ENCODE measurements around the gene NOL7. TPM values are rescaled to one million over a fixed set of nuclear protein-coding genes. Genes with fewer than 3 reads are reported as not detected.

The NOL7 gene
- 49.1 to 60.4 TPM (median 49.3 TPM) in 3 replicates for total RNA-seq
- long read RNA-seq, transcript NOL7-202 (8 exons, 1,184 nt): major isoform, 100 of 111 reads
- long read RNA-seq, partial matches to known transcripts: 3 of 111 reads
- long read RNA-seq, other reads (novel, unspliced or antisense): 4 of 111 reads

DNA sequence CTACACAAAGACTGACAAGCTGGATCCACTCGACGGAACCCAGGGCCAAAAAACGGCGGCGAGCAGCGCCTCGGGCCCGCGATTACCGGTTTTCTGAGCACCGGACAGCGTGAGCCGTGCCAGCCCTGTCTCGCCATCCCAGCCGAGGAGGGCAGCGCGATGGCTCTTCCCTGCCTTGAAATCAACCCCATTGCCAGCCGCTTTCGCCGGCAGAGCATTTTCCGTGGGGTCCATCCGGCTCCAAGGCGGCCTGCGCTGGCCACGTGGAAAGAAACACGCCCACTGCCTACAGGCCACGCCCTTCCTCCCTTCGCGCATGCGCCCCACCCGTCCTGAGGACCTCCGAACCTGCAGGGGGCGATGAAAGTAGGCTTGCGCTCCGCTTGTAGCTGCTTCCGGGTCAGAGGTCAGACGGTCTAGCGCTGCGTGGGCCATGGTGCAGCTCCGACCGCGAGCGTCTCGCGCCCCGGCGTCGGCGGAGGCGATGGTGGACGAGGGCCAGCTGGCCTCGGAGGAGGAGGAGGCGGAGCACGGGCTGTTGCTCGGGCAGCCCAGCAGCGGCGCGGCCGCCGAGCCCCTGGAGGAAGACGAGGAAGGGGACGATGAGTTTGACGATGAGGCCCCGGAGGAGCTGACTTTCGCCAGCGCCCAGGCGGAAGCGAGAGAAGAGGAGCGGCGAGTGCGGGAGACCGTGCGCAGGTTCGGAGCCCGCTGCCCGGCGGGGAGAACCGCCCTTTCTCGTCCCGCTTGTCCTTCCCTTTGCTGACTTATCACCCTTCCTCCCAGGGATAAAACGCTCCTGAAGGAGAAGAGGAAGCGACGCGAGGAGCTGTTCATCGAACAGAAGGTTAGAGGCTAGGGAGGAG, at the start of gene NOL7:
Gene NOL7, plus strand, starts transcription at position 410 of the 866 bp plus-strand sequence. Its CDS starts 24 bp downstream, at position 434.
- TF ChIP-seq, protein P1, sequence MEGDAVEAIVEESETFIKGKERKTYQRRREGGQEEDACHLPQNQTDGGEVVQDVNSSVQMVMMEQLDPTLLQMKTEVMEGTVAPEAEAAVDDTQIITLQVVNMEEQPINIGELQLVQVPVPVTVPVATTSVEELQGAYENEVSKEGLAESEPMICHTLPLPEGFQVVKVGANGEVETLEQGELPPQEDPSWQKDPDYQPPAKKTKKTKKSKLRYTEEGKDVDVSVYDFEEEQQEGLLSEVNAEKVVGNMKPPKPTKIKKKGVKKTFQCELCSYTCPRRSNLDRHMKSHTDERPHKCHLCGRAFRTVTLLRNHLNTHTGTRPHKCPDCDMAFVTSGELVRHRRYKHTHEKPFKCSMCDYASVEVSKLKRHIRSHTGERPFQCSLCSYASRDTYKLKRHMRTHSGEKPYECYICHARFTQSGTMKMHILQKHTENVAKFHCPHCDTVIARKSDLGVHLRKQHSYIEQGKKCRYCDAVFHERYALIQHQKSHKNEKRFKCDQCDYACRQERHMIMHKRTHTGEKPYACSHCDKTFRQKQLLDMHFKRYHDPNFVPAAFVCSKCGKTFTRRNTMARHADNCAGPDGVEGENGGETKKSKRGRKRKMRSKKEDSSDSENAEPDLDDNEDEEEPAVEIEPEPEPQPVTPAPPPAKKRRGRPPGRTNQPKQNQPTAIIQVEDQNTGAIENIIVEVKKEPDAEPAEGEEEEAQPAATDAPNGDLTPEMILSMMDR (IDR thresholded peaks at IDR 0.05): peak; percentile 93
- Mint-ChIP-seq H3K36me3 (ENCODE audit: low read depth) (peaks cover 13% of the 10 kb centered on the region), H3K27ac (ENCODE audit: unreplicated experiment) (peak within 1 kb of the TSS; percentile 97), H3K27me3 (ENCODE audit: low read depth) (no peaks in the 10 kb centered on the region), H3K4me3 (ENCODE audit: unreplicated experiment) (peak within 1 kb of the TSS; percentile 97), H3K9me3 (ENCODE audit: low read depth) (no peaks in the 10 kb centered on the region), H3K4me1 (ENCODE audit: low read depth) (peaks cover 39% of the 10 kb centered on the region)
- DNase-seq (ENCODE audit: low spot score): peak; percentile 99

DNA sequence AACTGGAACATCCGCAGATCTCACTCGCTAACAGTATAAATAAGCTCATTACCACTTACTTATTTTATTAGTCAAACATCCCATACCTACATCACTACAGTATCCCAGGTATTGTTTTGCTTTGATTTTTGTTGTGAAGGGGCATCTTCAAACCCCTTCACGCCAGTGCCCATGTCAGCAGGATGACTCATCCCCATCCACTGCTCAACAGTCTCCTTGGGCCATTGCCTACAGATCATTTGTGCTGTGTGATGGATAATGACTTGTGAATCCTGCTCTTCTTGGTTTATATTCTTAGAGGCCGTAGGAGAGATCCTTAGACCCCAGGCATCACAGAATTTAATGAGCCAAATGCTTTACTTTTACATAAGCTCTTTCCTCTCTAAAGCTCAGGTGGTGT, 49.2 kb upstream of the NOL7 start:
- no peaks in the 10 kb centered on the region for H3K9me3 Mint-ChIP-seq (ENCODE audit: low read depth)
- H3K27me3 Mint-ChIP-seq (ENCODE audit: low read depth): peaks cover 13% of the 10 kb centered on the region
- TF ChIP-seq, protein P1 (IDR thresholded peaks at IDR 0.05): no peak
- H3K36me3 Mint-ChIP-seq (ENCODE audit: low read depth): no peaks in the 10 kb centered on the region
- H3K4me3 Mint-ChIP-seq (ENCODE audit: unreplicated experiment): no peak overlapping the region
- no peak for DNase-seq (ENCODE audit: low spot score)
- H3K4me1 Mint-ChIP-seq (ENCODE audit: low read depth): no peaks in the 10 kb centered on the region
- H3K27ac Mint-ChIP-seq (ENCODE audit: unreplicated experiment): no peak overlapping the region

DNA sequence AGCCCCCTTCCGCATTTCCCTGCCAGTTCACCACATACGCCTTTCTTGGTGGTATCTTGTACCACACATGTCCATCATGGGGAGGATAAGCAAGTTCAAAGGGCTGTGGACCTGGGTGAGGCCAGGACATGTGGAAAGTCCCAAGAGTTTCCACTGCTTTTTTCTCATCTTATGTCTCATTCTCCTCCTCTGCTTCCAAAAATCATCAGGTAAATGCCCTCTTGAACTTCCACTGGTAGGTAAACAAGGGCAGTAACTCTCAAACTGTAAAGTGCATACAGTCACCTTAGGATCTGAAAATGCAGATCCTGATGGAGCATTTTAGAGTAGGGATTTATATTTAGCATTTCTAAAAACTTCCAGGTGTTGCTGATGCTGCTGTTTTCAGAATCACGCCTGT, 48.6 kb upstream of the NOL7 start:
- TF ChIP-seq, protein P1 (IDR thresholded peaks at IDR 0.05): no peak
- no peak for DNase-seq (ENCODE audit: low spot score)
- Mint-ChIP-seq H3K4me3 (ENCODE audit: unreplicated experiment) (no peak overlapping the region), H3K36me3 (ENCODE audit: low read depth) (no peaks in the 10 kb centered on the region), H3K9me3 (ENCODE audit: low read depth) (no peaks in the 10 kb centered on the region), H3K4me1 (ENCODE audit: low read depth) (no peaks in the 10 kb centered on the region), H3K27me3 (ENCODE audit: low read depth) (peaks cover 13% of the 10 kb centered on the region), H3K27ac (ENCODE audit: unreplicated experiment) (no peak overlapping the region)

DNA sequence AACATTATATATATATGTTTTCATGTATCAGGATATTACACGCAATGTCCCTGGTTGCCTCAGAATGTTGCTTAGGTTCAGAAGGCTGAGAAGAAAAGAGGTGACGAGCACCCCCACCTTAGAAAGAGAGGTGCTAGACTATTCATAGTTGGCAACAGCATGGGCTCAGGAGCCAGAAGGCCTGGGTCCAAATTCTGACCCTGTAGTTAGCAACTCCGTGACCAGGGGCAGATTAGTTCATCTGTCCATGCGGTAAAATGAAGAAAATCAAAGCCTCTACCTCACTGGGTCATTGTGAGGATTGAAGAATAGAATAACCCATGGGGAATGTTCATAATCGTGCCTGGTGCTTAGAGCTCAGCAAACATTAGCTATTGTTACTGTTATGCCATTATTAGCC, 46.2 kb upstream of the NOL7 start:
- Mint-ChIP-seq H3K36me3 (ENCODE audit: low read depth) (no peaks in the 10 kb centered on the region), H3K4me3 (ENCODE audit: unreplicated experiment) (no peak overlapping the region), H3K27ac (ENCODE audit: unreplicated experiment) (no peak overlapping the region), H3K9me3 (ENCODE audit: low read depth) (no peaks in the 10 kb centered on the region), H3K4me1 (ENCODE audit: low read depth) (peaks cover 7% of the 10 kb centered on the region), H3K27me3 (ENCODE audit: low read depth) (peaks cover 13% of the 10 kb centered on the region)
- TF ChIP-seq, protein P1 (IDR thresholded peaks at IDR 0.05): no peak
- DNase-seq (ENCODE audit: low spot score): no peak

DNA sequence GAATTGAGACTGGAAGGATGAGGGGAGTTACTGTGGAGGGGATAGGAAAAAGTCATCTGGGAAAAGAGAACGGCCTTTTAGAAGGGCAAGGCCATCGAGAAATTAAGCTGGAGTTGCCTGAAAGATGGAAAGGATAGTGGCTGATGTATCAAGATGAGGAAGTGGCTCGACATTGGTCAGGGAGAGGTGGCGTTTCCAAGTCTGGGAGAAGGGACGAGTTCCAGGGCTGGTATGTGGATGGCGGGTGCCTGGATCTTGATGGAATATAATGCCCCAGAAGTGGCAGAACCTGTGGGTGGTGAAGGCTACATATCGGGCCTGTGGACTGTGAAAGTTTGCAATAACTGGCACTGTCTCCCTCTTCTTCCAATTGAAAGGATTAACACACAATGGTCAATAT, 42.9 kb upstream of the NOL7 start:
- Mint-ChIP-seq H3K27me3 (ENCODE audit: low read depth) (peaks cover 5% of the 10 kb centered on the region), H3K36me3 (ENCODE audit: low read depth) (no peaks in the 10 kb centered on the region), H3K9me3 (ENCODE audit: low read depth) (peaks cover 7% of the 10 kb centered on the region), H3K4me3 (ENCODE audit: unreplicated experiment) (no peak overlapping the region), H3K4me1 (ENCODE audit: low read depth) (peaks cover 17% of the 10 kb centered on the region), H3K27ac (ENCODE audit: unreplicated experiment) (no peak overlapping the region)
- TF ChIP-seq, protein P1 (IDR thresholded peaks at IDR 0.05): no peak
- no peak for DNase-seq (ENCODE audit: low spot score)

Measured in chondrocyte (in vitro differentiated cells).